Measurements from ENCODE around the gene C4BPB. TPM values are rescaled to one million over a fixed set of nuclear protein-coding genes. Genes with fewer than 3 reads are reported as not detected.
A peak's percentile ranks its signal among the peaks of the same experiment; 100 is the strongest.

Gene C4BPB
- total and polyA plus RNA-seq, 2 donors from 2014 or later = 0.49 to 1.3 TPM

DNA sequence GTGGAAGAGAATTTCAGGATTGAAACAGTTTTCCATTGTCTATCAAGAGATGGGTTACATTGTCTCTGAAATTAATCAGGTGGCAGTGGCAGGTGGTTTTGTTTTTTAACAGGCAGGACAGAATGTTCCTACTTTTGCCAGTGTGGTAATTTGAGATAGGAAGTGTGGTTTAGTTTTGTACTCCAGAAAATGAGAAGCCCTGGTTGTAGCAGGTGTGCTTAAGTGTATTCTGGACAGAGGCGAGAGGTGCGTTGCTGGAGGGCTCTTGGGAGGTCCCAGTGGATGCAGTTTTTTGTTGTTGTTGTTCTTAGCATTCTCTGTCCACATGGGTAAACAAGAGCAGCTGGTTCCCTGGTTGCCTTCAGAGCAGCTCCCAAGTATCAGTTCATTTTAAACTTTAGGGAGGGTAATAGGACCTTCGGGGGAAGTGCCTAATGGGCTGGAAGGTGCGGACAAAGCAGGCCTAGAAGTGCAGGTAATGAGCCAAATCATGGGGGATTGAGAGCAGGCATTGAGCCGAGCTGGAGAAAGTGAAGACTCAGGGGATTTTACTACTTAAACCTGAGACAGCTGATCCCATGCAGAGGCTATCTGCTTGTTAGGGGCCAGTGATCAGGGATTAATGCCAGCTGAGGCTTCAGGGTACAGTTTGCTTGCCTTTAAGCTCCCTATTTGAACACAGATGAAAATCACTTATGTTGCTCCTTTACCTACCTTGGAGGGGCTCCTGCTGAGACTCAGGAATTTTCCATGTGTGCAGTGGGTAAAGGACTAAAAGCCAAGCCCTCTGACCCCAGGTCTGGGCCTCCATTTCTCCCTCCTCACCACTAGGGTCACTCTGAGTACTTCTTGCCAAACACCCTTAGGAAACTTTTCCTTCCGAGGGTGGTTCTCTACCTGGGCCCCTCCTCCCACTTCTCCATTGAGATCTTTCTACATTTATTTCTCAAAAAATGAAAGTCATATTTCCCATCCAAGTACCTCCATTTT lies 29.5 kb upstream of the C4BPB start:
- Histone ChIP-seq H3K9ac (ENCODE audit: low read length in 3 of 3) (peak overlapping the region in 1 of 3 donors; percentile 7), H3K4me3 (ENCODE audit: low read length in 3 of 3) (no peak overlapping the region), H3K9me3 (ENCODE audit: control insufficient read depth in 2 of 3, insufficient read depth in 1 of 3, low read length in 3 of 3) (no peaks in the 10 kb centered on the region), H3K27ac (ENCODE audit: low read depth in 2 of 2, low read length in 2 of 2) (peak overlapping the region in 1 of 2 donors; percentile 38), H3K4me1 (ENCODE audit: control insufficient read depth in 2 of 3, insufficient read depth in 2 of 3, low read depth in 1 of 3, low read length in 3 of 3) (peaks cover 0 to 16% (median 12%) of the 10 kb centered on the region in 3 donors), H3K36me3 (ENCODE audit: control insufficient read depth in 2 of 3, insufficient read depth in 3 of 3, low read length in 3 of 3) (peaks cover 2 to 37% (median 28%) of the 10 kb centered on the region in 3 donors), H3K27me3 (ENCODE audit: control insufficient read depth, insufficient read depth, low read length) (no peaks in the 10 kb centered on the region)
- TF ChIP-seq, protein P1, sequence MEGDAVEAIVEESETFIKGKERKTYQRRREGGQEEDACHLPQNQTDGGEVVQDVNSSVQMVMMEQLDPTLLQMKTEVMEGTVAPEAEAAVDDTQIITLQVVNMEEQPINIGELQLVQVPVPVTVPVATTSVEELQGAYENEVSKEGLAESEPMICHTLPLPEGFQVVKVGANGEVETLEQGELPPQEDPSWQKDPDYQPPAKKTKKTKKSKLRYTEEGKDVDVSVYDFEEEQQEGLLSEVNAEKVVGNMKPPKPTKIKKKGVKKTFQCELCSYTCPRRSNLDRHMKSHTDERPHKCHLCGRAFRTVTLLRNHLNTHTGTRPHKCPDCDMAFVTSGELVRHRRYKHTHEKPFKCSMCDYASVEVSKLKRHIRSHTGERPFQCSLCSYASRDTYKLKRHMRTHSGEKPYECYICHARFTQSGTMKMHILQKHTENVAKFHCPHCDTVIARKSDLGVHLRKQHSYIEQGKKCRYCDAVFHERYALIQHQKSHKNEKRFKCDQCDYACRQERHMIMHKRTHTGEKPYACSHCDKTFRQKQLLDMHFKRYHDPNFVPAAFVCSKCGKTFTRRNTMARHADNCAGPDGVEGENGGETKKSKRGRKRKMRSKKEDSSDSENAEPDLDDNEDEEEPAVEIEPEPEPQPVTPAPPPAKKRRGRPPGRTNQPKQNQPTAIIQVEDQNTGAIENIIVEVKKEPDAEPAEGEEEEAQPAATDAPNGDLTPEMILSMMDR (IDR thresholded peaks at IDR 0.05; ENCODE audit: borderline replicate concordance, extremely low read depth, insufficient read depth) = no peak
- FAIRE-seq (no peak), DNase-seq (peak in 4 of 5 donors; percentile 51 to 83 (median 69))
- intact Hi-C loops (cut with DNase I) = no loop called here

DNA sequence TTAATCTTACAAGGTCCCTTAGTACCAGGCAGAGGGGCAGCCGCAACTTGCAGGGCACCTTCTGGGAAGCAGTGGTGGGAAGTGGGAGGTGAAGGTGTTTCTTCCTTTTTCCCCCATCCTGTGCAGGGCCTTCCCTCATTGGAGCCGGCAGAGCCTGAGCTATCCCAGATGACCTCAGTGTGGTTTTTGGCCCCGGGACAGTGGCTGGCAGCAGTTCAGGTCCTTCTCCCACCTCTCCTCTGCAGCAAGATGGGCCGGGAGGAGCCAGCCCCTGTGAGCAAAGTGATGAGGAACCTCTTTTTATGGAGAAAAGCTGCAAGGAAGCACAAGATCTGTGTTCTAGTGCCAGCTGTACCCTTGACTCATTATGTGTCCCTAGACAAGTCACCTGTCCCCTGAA lies 28.8 kb upstream of the C4BPB start:
- intact Hi-C loops (cut with DNase I) = no loop called here
- DNase-seq (no peak), FAIRE-seq (no peak)
- Histone ChIP-seq H3K9me3 (ENCODE audit: control insufficient read depth in 2 of 3, insufficient read depth in 1 of 3, low read length in 3 of 3) (no peaks in the 10 kb centered on the region), H3K36me3 (ENCODE audit: control insufficient read depth in 2 of 3, insufficient read depth in 3 of 3, low read length in 3 of 3) (peaks cover 2 to 42% (median 31%) of the 10 kb centered on the region in 3 donors), H3K4me3 (ENCODE audit: low read length in 3 of 3) (no peak overlapping the region), H3K9ac (ENCODE audit: low read length in 3 of 3) (peak overlapping the region in 1 of 3 donors; percentile 7), H3K4me1 (ENCODE audit: control insufficient read depth in 2 of 3, insufficient read depth in 2 of 3, low read depth in 1 of 3, low read length in 3 of 3) (peaks cover 0 to 17% (median 12%) of the 10 kb centered on the region in 3 donors), H3K27me3 (ENCODE audit: control insufficient read depth, insufficient read depth, low read length) (no peaks in the 10 kb centered on the region), H3K27ac (ENCODE audit: low read depth in 2 of 2, low read length in 2 of 2) (peak overlapping the region in 1 of 2 donors; percentile 38)
- TF ChIP-seq, protein P1 (IDR thresholded peaks at IDR 0.05; ENCODE audit: borderline replicate concordance, extremely low read depth, insufficient read depth) = no peak

GRCh38 chr1:207060596-207060995 lies 28.1 kb upstream of the C4BPB start:
- TF ChIP-seq, protein P1 (IDR thresholded peaks at IDR 0.05; ENCODE audit: borderline replicate concordance, extremely low read depth, insufficient read depth) = no peak
- intact Hi-C loops (cut with DNase I) = no loop called here
- FAIRE-seq = no peak
- no peak for DNase-seq
- Histone ChIP-seq H3K4me3 (ENCODE audit: low read length in 3 of 3) (no peak overlapping the region), H3K27ac (ENCODE audit: low read depth in 2 of 2, low read length in 2 of 2) (no peak overlapping the region), H3K9ac (ENCODE audit: low read length in 3 of 3) (peak overlapping the region in 1 of 3 donors; percentile 7), H3K9me3 (ENCODE audit: control insufficient read depth in 2 of 3, insufficient read depth in 1 of 3, low read length in 3 of 3) (no peaks in the 10 kb centered on the region), H3K36me3 (ENCODE audit: control insufficient read depth in 2 of 3, insufficient read depth in 3 of 3, low read length in 3 of 3) (peaks cover 5 to 46% (median 34%) of the 10 kb centered on the region in 3 donors), H3K4me1 (ENCODE audit: control insufficient read depth in 2 of 3, insufficient read depth in 2 of 3, low read depth in 1 of 3, low read length in 3 of 3) (peaks cover 0 to 17% (median 12%) of the 10 kb centered on the region in 3 donors), H3K27me3 (ENCODE audit: control insufficient read depth, insufficient read depth, low read length) (no peaks in the 10 kb centered on the region)

Measured in kidney (tissue), 14 donors.